ENCODE results near the gene PLEKHM3. TPM values are rescaled to one million over a fixed set of nuclear protein-coding genes. Genes with fewer than 3 reads are reported as not detected.

The PLEKHM3 gene
- total and polyA plus RNA-seq, 2 of the 13 experiments (the other 11 are each of a cell fraction or from before 2014, with no cell fraction given): 4.5 to 4.7 TPM

DNA sequence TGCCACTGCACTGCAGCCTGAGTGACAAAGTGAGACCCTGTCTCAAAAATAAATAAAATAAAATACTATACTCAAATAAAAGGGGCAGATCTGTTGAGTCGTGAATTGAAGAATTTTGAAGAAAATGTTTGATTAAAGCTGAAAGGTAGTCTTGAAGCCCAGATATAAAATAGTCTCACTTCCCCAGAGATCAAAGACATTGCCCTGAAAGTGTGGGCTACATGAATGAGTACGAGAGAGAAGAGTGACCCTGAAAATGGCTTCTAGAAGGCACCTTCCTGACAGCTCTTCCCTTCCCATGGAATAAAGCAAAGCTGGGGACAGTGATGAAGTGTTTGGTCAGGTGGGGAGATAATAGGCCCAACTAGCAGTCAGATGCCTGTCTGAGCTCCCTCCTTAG lies 241.8 kb downstream of the PLEKHM3 start:
- Histone ChIP-seq H3K27me3 (ENCODE audit: control insufficient read depth in 1 of 2, insufficient read depth in 2 of 2, low read length in 2 of 2) (no peaks in the 10 kb centered on the region), H3K36me3 (replicated peaks in 1 of 2; ENCODE audit: control insufficient read depth in 1 of 2, insufficient read depth in 2 of 2, low read length in 2 of 2) (no peaks in the 10 kb centered on the region), H2AFZ (ENCODE audit: low read length) (no peak overlapping the region), H3K4me1 (ENCODE audit: insufficient read depth, low read length) (peaks cover 92% of the 10 kb centered on the region), H4K20me1 (ENCODE audit: insufficient read depth, low read length) (no peaks in the 10 kb centered on the region), H3K27ac (ENCODE audit: extremely low read length, insufficient read depth, low read length) (no peak overlapping the region), H3K4me3 (replicated peaks in 1 of 3; ENCODE audit: insufficient read depth in 1 of 3, low read depth in 2 of 3, low read length in 3 of 3) (no peak overlapping the region), H3K4me2 (ENCODE audit: low read depth, low read length) (no peak overlapping the region), H3K9ac (ENCODE audit: insufficient read depth, low read depth, low read length) (no peak overlapping the region), H3K79me2 (ENCODE audit: insufficient read depth, low read length) (no peaks in the 10 kb centered on the region), H3K9me3 (ENCODE audit: low read length) (no peaks in the 10 kb centered on the region)
- 92% methylated on average over 2 of the region's 2 CpGs for WGBS (ENCODE audit: low lambda C conversion rate)
- no peak for FAIRE-seq
- no peak for TF ChIP-seq SALL2 (CRISPR knock-in tag; IDR thresholded peaks at IDR 0.05)
- intact Hi-C loops (cut with micrococcal nuclease; ENCODE audit: unreplicated experiment) (no loop called here), in situ Hi-C loops (cut with HindIII; ENCODE audit: extremely low pct_ligation_motif_present, low pct_unique_long_range_greater_than_20kb) (no loop called here)
- DNase-seq (ENCODE audit: low spot score): no peak
- no TSS peak for BruUV-seq (replicated peaks)
- CTCF ChIA-PET (ENCODE audit: low intra/inter-chr PET ratio, low total read pairs): no interaction called here
- POLR2A ChIA-PET: interaction anchor here (1.0 to 5.9 kb wide), 8 partner anchors 9 to 153 kb away, joined by 3 to 75 read pairs (median 15); partner anchors contain the start of gene FZD5
- no peak for ATAC-seq

DNA sequence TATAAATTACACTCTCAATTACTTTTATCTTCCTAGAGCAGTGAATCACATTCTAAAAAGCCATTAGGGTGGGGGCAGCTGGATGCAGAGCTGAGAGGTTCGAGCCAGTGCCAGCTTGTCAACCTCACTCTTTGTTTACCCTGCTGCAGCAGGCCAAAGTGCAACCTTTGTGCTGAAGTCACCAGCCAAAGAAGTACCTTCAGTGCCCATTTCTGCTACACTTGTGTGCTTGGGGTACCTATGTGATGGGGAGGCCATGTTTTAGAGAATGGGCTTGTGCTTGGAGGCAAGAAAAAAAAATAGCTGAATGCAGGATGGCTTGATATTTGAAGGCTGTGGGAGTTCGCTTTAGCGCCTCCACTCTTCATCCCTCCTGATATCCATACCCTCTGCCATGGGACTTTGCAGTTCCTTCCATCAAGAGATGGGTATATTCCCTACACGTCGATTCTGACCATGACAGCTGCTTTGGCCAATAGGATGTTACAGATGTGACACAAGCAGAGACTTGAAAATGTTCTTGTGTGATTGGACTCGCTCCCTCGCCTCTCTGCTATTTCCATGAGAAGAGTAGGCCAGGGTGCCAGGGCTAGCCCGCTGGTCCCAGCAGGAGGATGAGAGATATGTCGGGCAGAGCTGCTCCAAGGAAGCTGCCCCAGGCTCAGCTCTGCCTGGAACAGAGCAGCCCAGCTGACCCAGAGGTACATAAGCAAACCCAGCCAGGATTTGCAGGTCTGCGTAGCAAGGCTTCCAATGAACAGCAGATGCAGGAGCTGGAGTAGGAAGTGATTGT lies 242.9 kb downstream of the PLEKHM3 start:
- DNase-seq (ENCODE audit: low spot score) (peak; percentile 92), ATAC-seq (peak; percentile 96), FAIRE-seq (peak; percentile 76)
- no peak overlapping the region for H2AFZ ChIP-seq (ENCODE audit: low read length)
- ChIA-PET POLR2A (interaction anchor here (0.9 to 5.9 kb wide), 14 partner anchors 8 to 64 kb away, joined by 3 to 75 read pairs (median 9); partner anchors contain the start of gene FZD5), CTCF (ENCODE audit: low intra/inter-chr PET ratio, low total read pairs) (no interaction called here)
- peak overlapping the region; percentile 1 for H3K27ac ChIP-seq (ENCODE audit: extremely low read length, insufficient read depth, low read length)
- no peaks in the 10 kb centered on the region for H4K20me1 ChIP-seq (ENCODE audit: insufficient read depth, low read length)
- 0 out of 2 replicates have a peak overlapping the region, but pooled peaks have one; percentile 30 for H3K9ac ChIP-seq (ENCODE audit: insufficient read depth, low read depth, low read length)
- H3K9me3 ChIP-seq (ENCODE audit: low read length): no peaks in the 10 kb centered on the region
- intact Hi-C loops (cut with micrococcal nuclease; ENCODE audit: unreplicated experiment): no loop called here
- no peaks in the 10 kb centered on the region for H3K79me2 ChIP-seq (ENCODE audit: insufficient read depth, low read length)
- BruUV-seq (replicated peaks): no TSS peak
- no peaks in the 10 kb centered on the region for H3K27me3 ChIP-seq (ENCODE audit: control insufficient read depth in 1 of 2, insufficient read depth in 2 of 2, low read length in 2 of 2)
- in situ Hi-C loops (cut with HindIII; ENCODE audit: extremely low pct_ligation_motif_present, low pct_unique_long_range_greater_than_20kb): no loop called here
- H3K4me3 ChIP-seq (replicated peaks in 1 of 3; ENCODE audit: insufficient read depth in 1 of 3, low read depth in 2 of 3, low read length in 3 of 3): no peak overlapping the region
- H3K36me3 ChIP-seq (replicated peaks in 1 of 2; ENCODE audit: control insufficient read depth in 1 of 2, insufficient read depth in 2 of 2, low read length in 2 of 2): no peaks in the 10 kb centered on the region
- H3K4me2 ChIP-seq (ENCODE audit: low read depth, low read length): peak overlapping the region; percentile 43
- WGBS (ENCODE audit: low lambda C conversion rate): 64% methylated on average over 10 of the region's 10 CpGs
- peaks cover 96% of the 10 kb centered on the region for H3K4me1 ChIP-seq (ENCODE audit: insufficient read depth, low read length)
- TF ChIP-seq ZFY (CRISPR knock-in tag; IDR thresholded peaks at IDR 0.05) (no peak), PAX8 (CRISPR knock-in tag; IDR thresholded peaks at IDR 0.05; ENCODE audit: borderline replicate concordance) (no peak), GLI4 (CRISPR knock-in tag; IDR thresholded peaks at IDR 0.05; ENCODE audit: borderline replicate concordance) (peak; percentile 19; the same call in 1 of the 2 replicates), KAT7 (CRISPR knock-in tag; IDR thresholded peaks at IDR 0.05; ENCODE audit: borderline replicate concordance) (no peak), ZEB1 (IDR thresholded peaks at IDR 0.05; ENCODE audit: insufficient replicate concordance, low read depth) (peak; percentile 39), PRPF4 (IDR thresholded peaks at IDR 0.05; ENCODE audit: low read depth, low read length, poor library complexity, severe bottlenecking) (no peak), ZNF468 (CRISPR knock-in tag; IDR thresholded peaks at IDR 0.05) (no peak), ARNTL (CRISPR knock-in tag; IDR thresholded peaks at IDR 0.05) (no peak), CREB1 (IDR thresholded peaks at IDR 0.05) (no peak), CREB1 (CRISPR knock-in tag; IDR thresholded peaks at IDR 0.05) (peak; percentile 22; the same call in 1 of the 2 replicates), PCBP1 (IDR thresholded peaks at IDR 0.05; ENCODE audit: borderline replicate concordance, low read depth, low read length) (no peak), SCMH1 (CRISPR knock-in tag; IDR thresholded peaks at IDR 0.05; ENCODE audit: borderline replicate concordance) (no peak)
- TF ChIP-seq, protein P1, sequence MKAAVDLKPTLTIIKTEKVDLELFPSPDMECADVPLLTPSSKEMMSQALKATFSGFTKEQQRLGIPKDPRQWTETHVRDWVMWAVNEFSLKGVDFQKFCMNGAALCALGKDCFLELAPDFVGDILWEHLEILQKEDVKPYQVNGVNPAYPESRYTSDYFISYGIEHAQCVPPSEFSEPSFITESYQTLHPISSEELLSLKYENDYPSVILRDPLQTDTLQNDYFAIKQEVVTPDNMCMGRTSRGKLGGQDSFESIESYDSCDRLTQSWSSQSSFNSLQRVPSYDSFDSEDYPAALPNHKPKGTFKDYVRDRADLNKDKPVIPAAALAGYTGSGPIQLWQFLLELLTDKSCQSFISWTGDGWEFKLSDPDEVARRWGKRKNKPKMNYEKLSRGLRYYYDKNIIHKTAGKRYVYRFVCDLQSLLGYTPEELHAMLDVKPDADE (CRISPR knock-in tag; IDR thresholded peaks at IDR 0.05): no peak
- TF ChIP-seq, protein P2, sequence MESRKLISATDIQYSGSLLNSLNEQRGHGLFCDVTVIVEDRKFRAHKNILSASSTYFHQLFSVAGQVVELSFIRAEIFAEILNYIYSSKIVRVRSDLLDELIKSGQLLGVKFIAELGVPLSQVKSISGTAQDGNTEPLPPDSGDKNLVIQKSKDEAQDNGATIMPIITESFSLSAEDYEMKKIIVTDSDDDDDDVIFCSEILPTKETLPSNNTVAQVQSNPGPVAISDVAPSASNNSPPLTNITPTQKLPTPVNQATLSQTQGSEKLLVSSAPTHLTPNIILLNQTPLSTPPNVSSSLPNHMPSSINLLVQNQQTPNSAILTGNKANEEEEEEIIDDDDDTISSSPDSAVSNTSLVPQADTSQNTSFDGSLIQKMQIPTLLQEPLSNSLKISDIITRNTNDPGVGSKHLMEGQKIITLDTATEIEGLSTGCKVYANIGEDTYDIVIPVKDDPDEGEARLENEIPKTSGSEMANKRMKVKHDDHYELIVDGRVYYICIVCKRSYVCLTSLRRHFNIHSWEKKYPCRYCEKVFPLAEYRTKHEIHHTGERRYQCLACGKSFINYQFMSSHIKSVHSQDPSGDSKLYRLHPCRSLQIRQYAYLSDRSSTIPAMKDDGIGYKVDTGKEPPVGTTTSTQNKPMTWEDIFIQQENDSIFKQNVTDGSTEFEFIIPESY (CRISPR knock-in tag; IDR thresholded peaks at IDR 0.05): peak; percentile 20; the same call in 1 of the 2 replicates

Measured in HepG2 (cell line).